IMR-90 (cell line): ENCODE measurements around the gene ADCY2.

Source experiments
- BHLHE40 ChIP-seq: fragments of 150-350 bp; IDR thresholded peaks from 2 replicates; pipeline ENCODE4 v1.6.1; 2016; ENCODE audit warnings: mild to moderate bottlenecking, low read depth, low read length
- CTCF ChIP-seq: conservative IDR thresholded peaks from 2 replicates; pipeline ENCODE4 v1.5.1; 2012; ENCODE audit warnings: mild to moderate bottlenecking, low read depth, low read length, improper control_type of control experiment
- MAFK ChIP-seq: IDR thresholded peaks from 2 replicates; pipeline ENCODE4 v1.6.1; 2012; ENCODE audit warnings: low read depth, low read length, improper control_type of control experiment
- MXI1 ChIP-seq: IDR thresholded peaks from 2 replicates; pipeline ENCODE4 v1.6.1; 2012; ENCODE audit warnings: low read depth, mild to moderate bottlenecking, low read length, moderate library complexity, borderline replicate concordance
- POLR2A ChIP-seq: IDR thresholded peaks from 2 replicates; pipeline ENCODE4 v1.6.1; 2012; ENCODE audit warnings: mild to moderate bottlenecking, low read depth, low read length

GRCh38 chr5:7376871-7377270, 19.1 kb upstream of the ADCY2 start:
- TF ChIP-seq CTCF = no peak
- TF ChIP-seq BHLHE40 = no peak
- no peak for TF ChIP-seq MXI1
- TF ChIP-seq MAFK = no peak
- no peak for TF ChIP-seq POLR2A
